Measurements from ENCODE around the gene ACOX1.
A peak's percentile ranks its signal among the peaks of the same experiment; 100 is the strongest.

ACOX1 gene

DNA sequence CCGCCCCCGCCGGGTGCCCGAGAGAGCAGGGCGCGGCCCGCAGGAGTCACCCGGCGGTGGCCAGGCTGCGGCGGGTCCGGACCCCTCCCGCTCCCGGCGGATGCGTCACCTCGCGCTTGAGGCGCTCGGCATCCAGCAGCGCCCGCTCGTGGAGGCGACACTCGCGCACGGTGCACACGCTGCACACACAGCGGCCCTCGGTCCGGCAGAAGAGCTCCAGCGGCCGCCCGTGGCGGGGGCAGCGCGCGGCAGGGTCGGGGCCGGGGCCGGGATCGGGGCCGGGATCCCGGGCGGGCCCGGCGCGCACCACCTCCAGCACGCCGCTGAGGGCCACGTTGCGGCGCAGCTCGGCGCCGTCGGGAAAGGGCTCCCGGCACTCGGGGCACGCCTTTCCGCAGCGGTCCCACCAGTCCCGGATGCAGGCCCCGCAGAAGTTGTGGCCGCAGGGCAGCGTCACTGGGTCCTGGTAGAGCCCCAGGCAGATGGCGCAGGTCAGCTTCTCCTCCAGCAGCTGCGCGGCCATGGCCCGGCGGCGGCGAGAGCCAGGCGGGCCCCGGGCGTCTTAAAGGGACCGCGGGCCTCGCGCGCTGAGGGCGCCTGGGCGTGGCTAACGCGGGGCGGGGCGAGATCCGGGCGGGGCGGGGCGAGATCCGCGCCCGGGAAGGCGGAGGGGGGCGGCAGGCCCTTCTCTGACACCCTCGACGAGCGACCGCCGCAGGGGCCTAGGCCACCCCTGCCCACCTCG, 82.4 kb downstream of the ACOX1 start, which contains the start of gene TRIM65 (continued):
- TF ChIP-seq, protein P1, sequence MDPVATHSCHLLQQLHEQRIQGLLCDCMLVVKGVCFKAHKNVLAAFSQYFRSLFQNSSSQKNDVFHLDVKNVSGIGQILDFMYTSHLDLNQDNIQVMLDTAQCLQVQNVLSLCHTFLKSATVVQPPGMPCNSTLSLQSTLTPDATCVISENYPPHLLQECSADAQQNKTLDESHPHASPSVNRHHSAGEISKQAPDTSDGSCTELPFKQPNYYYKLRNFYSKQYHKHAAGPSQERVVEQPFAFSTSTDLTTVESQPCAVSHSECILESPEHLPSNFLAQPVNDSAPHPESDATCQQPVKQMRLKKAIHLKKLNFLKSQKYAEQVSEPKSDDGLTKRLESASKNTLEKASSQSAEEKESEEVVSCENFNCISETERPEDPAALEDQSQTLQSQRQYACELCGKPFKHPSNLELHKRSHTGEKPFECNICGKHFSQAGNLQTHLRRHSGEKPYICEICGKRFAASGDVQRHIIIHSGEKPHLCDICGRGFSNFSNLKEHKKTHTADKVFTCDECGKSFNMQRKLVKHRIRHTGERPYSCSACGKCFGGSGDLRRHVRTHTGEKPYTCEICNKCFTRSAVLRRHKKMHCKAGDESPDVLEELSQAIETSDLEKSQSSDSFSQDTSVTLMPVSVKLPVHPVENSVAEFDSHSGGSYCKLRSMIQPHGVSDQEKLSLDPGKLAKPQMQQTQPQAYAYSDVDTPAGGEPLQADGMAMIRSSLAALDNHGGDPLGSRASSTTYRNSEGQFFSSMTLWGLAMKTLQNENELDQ (tag by site-specific recombination; IDR thresholded peaks at IDR 0.05; ENCODE audit: low read depth), result no peak
- TF ChIP-seq ZBTB8A (tag by site-specific recombination; IDR thresholded peaks at IDR 0.05), result no peak; the same call in none of the 2 replicates
- TF ChIP-seq, protein P2, sequence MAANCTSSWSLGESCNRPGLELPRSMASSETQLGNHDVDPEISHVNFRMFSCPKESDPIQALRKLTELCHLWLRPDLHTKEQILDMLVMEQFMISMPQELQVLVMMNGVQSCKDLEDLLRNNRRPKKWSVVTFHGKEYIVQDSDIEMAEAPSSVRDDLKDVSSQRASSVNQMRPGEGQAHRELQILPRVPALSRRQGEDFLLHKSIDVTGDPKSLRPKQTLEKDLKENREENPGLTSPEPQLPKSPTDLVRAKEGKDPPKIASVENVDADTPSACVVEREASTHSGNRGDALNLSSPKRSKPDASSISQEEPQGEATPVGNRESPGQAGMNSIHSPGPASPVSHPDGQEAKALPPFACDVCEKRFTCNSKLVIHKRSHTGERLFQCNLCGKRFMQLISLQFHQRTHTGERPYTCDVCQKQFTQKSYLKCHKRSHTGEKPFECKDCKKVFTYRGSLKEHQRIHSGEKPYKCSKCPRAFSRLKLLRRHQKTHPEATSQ (tag by site-specific recombination; IDR thresholded peaks at IDR 0.05), result peak; percentile 69
- TF ChIP-seq, protein P3, sequence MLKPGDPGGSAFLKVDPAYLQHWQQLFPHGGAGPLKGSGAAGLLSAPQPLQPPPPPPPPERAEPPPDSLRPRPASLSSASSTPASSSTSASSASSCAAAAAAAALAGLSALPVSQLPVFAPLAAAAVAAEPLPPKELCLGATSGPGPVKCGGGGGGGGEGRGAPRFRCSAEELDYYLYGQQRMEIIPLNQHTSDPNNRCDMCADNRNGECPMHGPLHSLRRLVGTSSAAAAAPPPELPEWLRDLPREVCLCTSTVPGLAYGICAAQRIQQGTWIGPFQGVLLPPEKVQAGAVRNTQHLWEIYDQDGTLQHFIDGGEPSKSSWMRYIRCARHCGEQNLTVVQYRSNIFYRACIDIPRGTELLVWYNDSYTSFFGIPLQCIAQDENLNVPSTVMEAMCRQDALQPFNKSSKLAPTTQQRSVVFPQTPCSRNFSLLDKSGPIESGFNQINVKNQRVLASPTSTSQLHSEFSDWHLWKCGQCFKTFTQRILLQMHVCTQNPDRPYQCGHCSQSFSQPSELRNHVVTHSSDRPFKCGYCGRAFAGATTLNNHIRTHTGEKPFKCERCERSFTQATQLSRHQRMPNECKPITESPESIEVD (tag by site-specific recombination; IDR thresholded peaks at IDR 0.05), result no peak
- TF ChIP-seq ZFP41 (tag by site-specific recombination; IDR thresholded peaks at IDR 0.05; ENCODE audit: borderline replicate concordance), result no peak
- TF ChIP-seq ZNF2 (tag by site-specific recombination; IDR thresholded peaks at IDR 0.05), result no peak
- TF ChIP-seq, protein P4, sequence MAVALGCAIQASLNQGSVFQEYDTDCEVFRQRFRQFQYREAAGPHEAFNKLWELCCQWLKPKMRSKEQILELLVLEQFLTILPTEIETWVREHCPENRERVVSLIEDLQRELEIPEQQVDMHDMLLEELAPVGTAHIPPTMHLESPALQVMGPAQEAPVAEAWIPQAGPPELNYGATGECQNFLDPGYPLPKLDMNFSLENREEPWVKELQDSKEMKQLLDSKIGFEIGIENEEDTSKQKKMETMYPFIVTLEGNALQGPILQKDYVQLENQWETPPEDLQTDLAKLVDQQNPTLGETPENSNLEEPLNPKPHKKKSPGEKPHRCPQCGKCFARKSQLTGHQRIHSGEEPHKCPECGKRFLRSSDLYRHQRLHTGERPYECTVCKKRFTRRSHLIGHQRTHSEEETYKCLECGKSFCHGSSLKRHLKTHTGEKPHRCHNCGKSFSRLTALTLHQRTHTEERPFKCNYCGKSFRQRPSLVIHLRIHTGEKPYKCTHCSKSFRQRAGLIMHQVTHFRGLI (tag by site-specific recombination; IDR thresholded peaks at IDR 0.05), result no peak
- peak; percentile 67 for TF ChIP-seq KLF1 (tag by site-specific recombination; IDR thresholded peaks at IDR 0.05)
- TF ChIP-seq ZNF514 (tag by site-specific recombination; IDR thresholded peaks at IDR 0.05), result no peak
- TF ChIP-seq ZNF548 (tag by site-specific recombination; IDR thresholded peaks at IDR 0.05), result no peak
- TF ChIP-seq ZNF76 (tag by site-specific recombination; IDR thresholded peaks at IDR 0.05; ENCODE audit: borderline replicate concordance, low read depth), result peak; percentile 70; the same call in 1 of the 2 replicates
- TF ChIP-seq ZXDB (tag by site-specific recombination; IDR thresholded peaks at IDR 0.05), result peak; percentile 10; the same call in 1 of the 2 replicates
- TF ChIP-seq, protein P5, sequence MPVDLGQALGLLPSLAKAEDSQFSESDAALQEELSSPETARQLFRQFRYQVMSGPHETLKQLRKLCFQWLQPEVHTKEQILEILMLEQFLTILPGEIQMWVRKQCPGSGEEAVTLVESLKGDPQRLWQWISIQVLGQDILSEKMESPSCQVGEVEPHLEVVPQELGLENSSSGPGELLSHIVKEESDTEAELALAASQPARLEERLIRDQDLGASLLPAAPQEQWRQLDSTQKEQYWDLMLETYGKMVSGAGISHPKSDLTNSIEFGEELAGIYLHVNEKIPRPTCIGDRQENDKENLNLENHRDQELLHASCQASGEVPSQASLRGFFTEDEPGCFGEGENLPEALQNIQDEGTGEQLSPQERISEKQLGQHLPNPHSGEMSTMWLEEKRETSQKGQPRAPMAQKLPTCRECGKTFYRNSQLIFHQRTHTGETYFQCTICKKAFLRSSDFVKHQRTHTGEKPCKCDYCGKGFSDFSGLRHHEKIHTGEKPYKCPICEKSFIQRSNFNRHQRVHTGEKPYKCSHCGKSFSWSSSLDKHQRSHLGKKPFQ (tag by site-specific recombination; IDR thresholded peaks at IDR 0.05), result no peak
- TF ChIP-seq, protein P6, sequence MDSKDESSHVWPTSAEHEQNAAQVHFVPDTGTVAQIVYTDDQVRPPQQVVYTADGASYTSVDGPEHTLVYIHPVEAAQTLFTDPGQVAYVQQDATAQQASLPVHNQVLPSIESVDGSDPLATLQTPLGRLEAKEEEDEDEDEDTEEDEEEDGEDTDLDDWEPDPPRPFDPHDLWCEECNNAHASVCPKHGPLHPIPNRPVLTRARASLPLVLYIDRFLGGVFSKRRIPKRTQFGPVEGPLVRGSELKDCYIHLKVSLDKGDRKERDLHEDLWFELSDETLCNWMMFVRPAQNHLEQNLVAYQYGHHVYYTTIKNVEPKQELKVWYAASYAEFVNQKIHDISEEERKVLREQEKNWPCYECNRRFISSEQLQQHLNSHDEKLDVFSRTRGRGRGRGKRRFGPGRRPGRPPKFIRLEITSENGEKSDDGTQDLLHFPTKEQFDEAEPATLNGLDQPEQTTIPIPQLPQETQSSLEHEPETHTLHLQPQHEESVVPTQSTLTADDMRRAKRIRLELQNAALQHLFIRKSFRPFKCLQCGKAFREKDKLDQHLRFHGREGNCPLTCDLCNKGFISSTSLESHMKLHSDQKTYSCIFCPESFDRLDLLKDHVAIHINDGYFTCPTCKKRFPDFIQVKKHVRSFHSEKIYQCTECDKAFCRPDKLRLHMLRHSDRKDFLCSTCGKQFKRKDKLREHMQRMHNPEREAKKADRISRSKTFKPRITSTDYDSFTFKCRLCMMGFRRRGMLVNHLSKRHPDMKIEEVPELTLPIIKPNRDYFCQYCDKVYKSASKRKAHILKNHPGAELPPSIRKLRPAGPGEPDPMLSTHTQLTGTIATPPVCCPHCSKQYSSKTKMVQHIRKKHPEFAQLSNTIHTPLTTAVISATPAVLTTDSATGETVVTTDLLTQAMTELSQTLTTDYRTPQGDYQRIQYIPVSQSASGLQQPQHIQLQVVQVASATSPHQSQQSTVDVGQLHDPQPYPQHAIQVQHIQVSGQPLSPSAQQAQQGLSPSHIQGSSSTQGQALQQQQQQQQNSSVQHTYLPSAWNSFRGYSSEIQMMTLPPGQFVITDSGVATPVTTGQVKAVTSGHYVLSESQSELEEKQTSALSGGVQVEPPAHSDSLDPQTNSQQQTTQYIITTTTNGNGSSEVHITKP (tag by site-specific recombination; IDR thresholded peaks at IDR 0.05), result 0 out of 2 replicates have a peak, but pooled peaks have one; percentile 4
- TF ChIP-seq ZNF175 (tag by site-specific recombination; IDR thresholded peaks at IDR 0.05), result no peak
- TF ChIP-seq ZNF133 (tag by site-specific recombination; IDR thresholded peaks at IDR 0.05), result no peak
- TF ChIP-seq ZNF654 (tag by site-specific recombination; IDR thresholded peaks at IDR 0.05; ENCODE audit: low read depth), result no peak
- TF ChIP-seq ZNF529 (tag by site-specific recombination; IDR thresholded peaks at IDR 0.05; ENCODE audit: insufficient replicate concordance), result no peak
- TF ChIP-seq TRIM28 (IDR thresholded peaks at IDR 0.05; ENCODE audit: borderline replicate concordance, low read length), result no peak
- TF ChIP-seq ZSCAN16 (tag by site-specific recombination; IDR thresholded peaks at IDR 0.05), result no peak
- TF ChIP-seq ZNF266 (tag by site-specific recombination; IDR thresholded peaks at IDR 0.05; ENCODE audit: low read depth), result no peak
- TF ChIP-seq OVOL3 (tag by site-specific recombination; IDR thresholded peaks at IDR 0.05), result 0 out of 2 replicates have a peak, but pooled peaks have one; percentile 27
- no peak for TF ChIP-seq MZF1 (tag by site-specific recombination; IDR thresholded peaks at IDR 0.05; ENCODE audit: borderline replicate concordance)

Data from HEK293 (cell line).